Activated B cell treated with CpG ODN at 0.5 μM for 24 hours (primary cell): ENCODE data around the gene STH. TPM values are rescaled to one million over a fixed set of nuclear protein-coding genes. Genes with fewer than 3 reads are reported as not detected.
"Not testable (repeated sequence)": the region's sequence is repeated elsewhere in the genome, so short reads cannot be mapped to it uniquely, and the experiment has no call there.

Experiments used
- ATAC-seq: fragments of 200-7000 bp; cut with Tn5 transposase; one replicate; pipeline ENCODE4 v1.10.0; 2021; ENCODE audit warnings: low read depth, mild to moderate bottlenecking, moderate library complexity
- CTCF ChIA-PET: fragments of 350-600 bp; sonication (Branson Sonifier 250); formaldehyde crosslinking; loops from one replicate; lab custom pipeline; 2021; ENCODE audit warnings: antibody characterized with exemption; lab: Charles Lee
- POLR2A ChIA-PET: fragments of 350-600 bp; sonication (Branson Sonifier 250); formaldehyde crosslinking; loops from one replicate; lab custom pipeline; 2021; ENCODE audit warnings: antibody characterized with exemption; lab: Charles Lee
- DNase-seq: peaks from one replicate; pipeline ENCODE4 v3.0.0; 2022
- H3K27ac Mint-ChIP-seq: one replicate; pipeline ENCODE4 v1.8.0; 2020; ENCODE audit warnings: mixed read lengths
- H3K27me3 Mint-ChIP-seq: one replicate; pipeline ENCODE4 v1.8.0; 2021; ENCODE audit warnings: mixed read lengths
- H3K36me3 Mint-ChIP-seq: one replicate; pipeline ENCODE4 v1.8.0; 2021; ENCODE audit warnings: low read depth, mixed read lengths
- H3K4me1 Mint-ChIP-seq: one replicate; pipeline ENCODE4 v1.8.0; 2021; ENCODE audit warnings: mixed read lengths
- H3K4me3 Mint-ChIP-seq: one replicate; pipeline ENCODE4 v1.8.0; 2020; ENCODE audit warnings: mild to moderate bottlenecking, mixed read lengths
- H3K9me3 Mint-ChIP-seq: one replicate; pipeline ENCODE4 v1.8.0; 2020; ENCODE audit warnings: mixed read lengths
- CTCF ChIP-seq: fragments of 200-600 bp; IDR thresholded peaks from one replicate; pipeline ENCODE4 v1.8.0; 2022; ENCODE audit warnings: antibody characterized with exemption, mild to moderate bottlenecking
- intact Hi-C: fragments of 100-400 bp; cut with micrococcal nuclease; formaldehyde crosslinking; loops from one replicate; pipeline ENCODE4 v1.15.1; 2024
- total RNA-seq: library from RNA; stranded (reverse); gene quantifications from 2 replicates; pipeline ENCODE4 v1.2.3, GENCODE V29; 2022

The STH gene
- total RNA-seq, 1 donor from 2014 or later: not detected

DNA sequence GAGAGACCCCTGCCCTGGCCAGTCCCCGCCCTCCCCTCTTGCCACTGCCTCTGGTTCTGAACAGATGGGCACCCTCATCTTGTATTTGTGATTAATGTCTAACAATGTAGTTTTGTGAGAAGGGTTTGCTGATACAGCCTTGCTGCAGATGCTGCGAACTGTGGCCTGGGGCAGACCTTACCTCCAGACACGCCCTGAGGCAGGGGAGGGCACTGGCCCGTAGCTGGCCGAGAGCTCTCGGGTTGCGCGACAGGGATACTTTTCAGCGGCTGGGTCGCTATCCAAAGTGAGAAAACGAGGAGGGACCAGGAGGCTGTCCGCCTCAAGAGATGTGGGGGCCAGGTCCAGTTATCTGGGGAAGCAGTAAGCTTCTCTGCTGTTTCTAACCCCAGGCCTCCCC is 21.9 kb downstream of the STH start:
- no peak overlapping the region for H3K4me3 Mint-ChIP-seq
- TF ChIP-seq CTCF: no peak
- H3K27ac Mint-ChIP-seq: peak overlapping the region; percentile 91
- CTCF ChIA-PET: interaction anchor here (1.6 to 3.7 kb wide), 2 partner anchors 18 to 23 kb away, joined by 8 to 12 read pairs; no protein-coding TSS in a partner anchor
- H3K4me1 Mint-ChIP-seq: peaks cover 65% of the 10 kb centered on the region
- peaks cover 2% of the 10 kb centered on the region for H3K36me3 Mint-ChIP-seq
- DNase-seq (no peak), ATAC-seq (no peak)
- intact Hi-C loops: loop anchor here (1.0 kb wide), 1 partner anchor 8 kb away; no protein-coding TSS in a partner anchor
- POLR2A ChIA-PET: interaction anchor here (0.6 to 1.8 kb wide), 7 partner anchors 8 to 172 kb away, joined by 3 to 12 read pairs (median 3); partner anchors contain the start of gene KANSL1
- H3K27me3 Mint-ChIP-seq: no peaks in the 10 kb centered on the region
- no peaks in the 10 kb centered on the region for H3K9me3 Mint-ChIP-seq

- intact Hi-C loops, H3K36me3 Mint-ChIP-seq, DNase-seq, H3K27me3 Mint-ChIP-seq, POLR2A ChIA-PET, H3K4me3 Mint-ChIP-seq, CTCF ChIA-PET, H3K9me3 Mint-ChIP-seq, ATAC-seq: not testable (repeated sequence)
- Mint-ChIP-seq H3K4me1 (peaks cover 84% of the 10 kb centered on the region), H3K27ac (peak overlapping the region; percentile 41)
Measured at GRCh38 chr17:46023366-46023765, 24.3 kb downstream of the STH start.

- H3K27me3 Mint-ChIP-seq: no peaks in the 10 kb centered on the region
- ATAC-seq (no peak), DNase-seq (no peak)
- H3K4me3 Mint-ChIP-seq: no peak overlapping the region
- H3K27ac Mint-ChIP-seq: no peak overlapping the region
- TF ChIP-seq CTCF: no peak
- intact Hi-C loops: no loop called here
- CTCF ChIA-PET: no interaction called here
- H3K4me1 Mint-ChIP-seq: peaks cover 85% of the 10 kb centered on the region
- POLR2A ChIA-PET: interaction anchor here (0.6 kb wide), 1 partner anchor 1790 kb away, joined by 9 read pairs; no protein-coding TSS in a partner anchor
- H3K36me3 Mint-ChIP-seq: peaks cover 7% of the 10 kb centered on the region
- no peaks in the 10 kb centered on the region for H3K9me3 Mint-ChIP-seq
Measured at GRCh38 chr17:46023783-46024388, 24.8 kb downstream of the STH start.

DNA sequence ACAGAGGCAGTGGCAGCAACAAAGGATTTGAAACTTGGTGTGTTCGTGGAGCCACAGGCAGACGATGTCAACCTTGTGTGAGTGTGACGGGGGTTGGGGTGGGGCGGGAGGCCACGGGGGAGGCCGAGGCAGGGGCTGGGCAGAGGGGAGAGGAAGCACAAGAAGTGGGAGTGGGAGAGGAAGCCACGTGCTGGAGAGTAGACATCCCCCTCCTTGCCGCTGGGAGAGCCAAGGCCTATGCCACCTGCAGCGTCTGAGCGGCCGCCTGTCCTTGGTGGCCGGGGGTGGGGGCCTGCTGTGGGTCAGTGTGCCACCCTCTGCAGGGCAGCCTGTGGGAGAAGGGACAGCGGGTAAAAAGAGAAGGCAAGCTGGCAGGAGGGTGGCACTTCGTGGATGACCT is 25.5 kb downstream of the STH start:
- Mint-ChIP-seq H3K4me1 (peaks cover 86% of the 10 kb centered on the region), H3K4me3 (no peak overlapping the region), H3K36me3 (peaks cover 13% of the 10 kb centered on the region), H3K27me3 (no peaks in the 10 kb centered on the region), H3K9me3 (peaks cover 2% of the 10 kb centered on the region), H3K27ac (no peak overlapping the region)
- no peak for ATAC-seq
- DNase-seq: no peak
- ChIA-PET CTCF (interaction anchor here (1.5 kb wide), 1 partner anchor 188 kb away, joined by 3 read pairs; no protein-coding TSS in a partner anchor), POLR2A (interaction anchor here (0.6 kb wide), 1 partner anchor 1789 kb away, joined by 9 read pairs; no protein-coding TSS in a partner anchor)
- intact Hi-C loops: no loop called here
- TF ChIP-seq CTCF: no peak

DNA sequence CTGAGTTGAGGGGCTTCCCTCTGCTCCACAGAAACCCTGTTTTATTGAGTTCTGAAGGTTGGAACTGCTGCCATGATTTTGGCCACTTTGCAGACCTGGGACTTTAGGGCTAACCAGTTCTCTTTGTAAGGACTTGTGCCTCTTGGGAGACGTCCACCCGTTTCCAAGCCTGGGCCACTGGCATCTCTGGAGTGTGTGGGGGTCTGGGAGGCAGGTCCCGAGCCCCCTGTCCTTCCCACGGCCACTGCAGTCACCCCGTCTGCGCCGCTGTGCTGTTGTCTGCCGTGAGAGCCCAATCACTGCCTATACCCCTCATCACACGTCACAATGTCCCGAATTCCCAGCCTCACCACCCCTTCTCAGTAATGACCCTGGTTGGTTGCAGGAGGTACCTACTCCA is 26.0 kb downstream of the STH start:
- peak overlapping the region; percentile 8 for H3K4me3 Mint-ChIP-seq
- ChIA-PET CTCF (interaction anchor here (1.5 kb wide), 1 partner anchor 188 kb away, joined by 3 read pairs; no protein-coding TSS in a partner anchor), POLR2A (no interaction called here)
- H3K36me3 Mint-ChIP-seq: peaks cover 14% of the 10 kb centered on the region
- H3K9me3 Mint-ChIP-seq: peaks cover 2% of the 10 kb centered on the region
- H3K27ac Mint-ChIP-seq: peak overlapping the region; percentile 86
- intact Hi-C loops: no loop called here
- no peaks in the 10 kb centered on the region for H3K27me3 Mint-ChIP-seq
- peaks cover 84% of the 10 kb centered on the region for H3K4me1 Mint-ChIP-seq
- DNase-seq (no peak), ATAC-seq (no peak)
- TF ChIP-seq CTCF: no peak
